HepG2 (cell line): Measurements from ENCODE around the gene LDLRAD3. TPM values are rescaled to one million over a fixed set of nuclear protein-coding genes. Genes with fewer than 3 reads are reported as not detected.

Experiments
- ATAC-seq: fragments of 200-7000 bp; cut with Tn5 transposase; 3 replicates; pipeline ENCODE4 v1.9.1; 2020; ENCODE audit warnings: mild to moderate bottlenecking, moderate library complexity
- BruUV-seq: library from RNA; stranded (reverse); fragments of 400-500 nt; replicated peaks from 2 replicates; lab custom pipeline; 2021; lab: Mats Ljungman, UMichigan
- CTCF ChIA-PET: fragments of 300-600 bp; formaldehyde crosslinking; extraction: SDS; loops from one replicate; lab custom pipeline; 2021; ENCODE audit warnings: low total read pairs, inconsistent platforms, low intra/inter-chr PET ratio; lab: Yijun Ruan, JAX
- POLR2A ChIA-PET: fragments of 350-600 bp; sonication (Branson Sonifier 250); formaldehyde crosslinking; loops from one replicate; lab custom pipeline; 2020; ENCODE audit warnings: antibody characterized with exemption, inconsistent platforms; lab: Yijun Ruan, JAX
- DNase-seq: peaks from one replicate; pipeline ENCODE4 v3.0.0-alpha.2; 2015; ENCODE audit warnings: low spot score
- FAIRE-seq: peaks from 3 replicates; lab custom pipeline; 2011; peaks lifted over from hg19 to GRCh38; lab: Jason Lieb, UNC
- H2AFZ ChIP-seq: one replicate; pipeline ENCODE4 v1.6.1; 2011; ENCODE audit warnings: low read length, inconsistent platforms
- H3K27ac ChIP-seq: fragments of 300-600 bp; 3 replicates; pipeline ENCODE4 v1.8.0; 2011; ENCODE audit warnings: mixed run types, mild to moderate bottlenecking, mixed read lengths, low read length, inconsistent platforms; ENCODE audit not compliant: insufficient read depth; ENCODE audit errors: extremely low read length
- H3K27me3 ChIP-seq, 2 experiments: fragments of 200-600 bp in 1 of 2; 2 replicates in 1 of 2; 3 replicates in 1 of 2; pipeline versions ENCODE4 v1.6.0 to v1.8.0; 2011; ENCODE audit warnings: low read length in 2 of 2, mild to moderate bottlenecking in 2 of 2, moderate library complexity in 2 of 2, inconsistent platforms in 1 of 2; ENCODE audit not compliant: insufficient read depth in 2 of 2, control insufficient read depth in 1 of 2
- H3K36me3 ChIP-seq, 2 experiments: fragments of 200-600 bp in 1 of 2; replicated peaks in 1 of 2; 2 replicates in 1 of 2; 3 replicates in 1 of 2; pipeline versions ENCODE4 v1.5.1 to v1.8.0; 2011; ENCODE audit warnings: low read length in 2 of 2, inconsistent platforms in 1 of 2; ENCODE audit not compliant: insufficient read depth in 2 of 2, control insufficient read depth in 1 of 2
- H3K4me1 ChIP-seq: 2 replicates; pipeline ENCODE4 v1.5.1; 2012; ENCODE audit warnings: low read length, inconsistent platforms; ENCODE audit not compliant: insufficient read depth
- H3K4me2 ChIP-seq: 2 replicates; pipeline ENCODE4 v1.6.0; 2011; ENCODE audit warnings: low read depth, low read length, inconsistent platforms
- H3K4me3 ChIP-seq, 3 experiments: fragments of 200-600 bp in 1 of 3; sonication (generic), shearing (Covaris generic) in 1 of 3; replicated peaks in 1 of 3; 2 replicates each; pipeline ENCODE4 v1.5.1; 2011 to 2016; ENCODE audit warnings: low read length in 3 of 3, inconsistent platforms in 2 of 3, low read depth in 2 of 3, mild to moderate bottlenecking in 2 of 3, control low read depth in 1 of 3, mixed read lengths in 1 of 3; ENCODE audit not compliant: insufficient read depth in 1 of 3
- H3K79me2 ChIP-seq: one replicate; pipeline ENCODE4 v1.6.1; 2011; ENCODE audit warnings: low read length, inconsistent platforms; ENCODE audit not compliant: insufficient read depth
- H3K9ac ChIP-seq: 2 replicates; pipeline ENCODE4 v1.6.0; 2011; ENCODE audit warnings: mild to moderate bottlenecking, low read depth, low read length, inconsistent platforms; ENCODE audit not compliant: insufficient read depth
- H3K9me3 ChIP-seq: 2 replicates; pipeline ENCODE4 v1.5.1; 2012; ENCODE audit warnings: mild to moderate bottlenecking, low read length
- H4K20me1 ChIP-seq: 2 replicates; pipeline ENCODE4 v1.6.0; 2011; ENCODE audit warnings: inconsistent platforms, mild to moderate bottlenecking, low read length, moderate library complexity; ENCODE audit not compliant: insufficient read depth
- BRF2 ChIP-seq: sonication (generic); formaldehyde crosslinking; IDR thresholded peaks from 2 replicates; pipeline ENCODE4 v1.8.1; 2022; ENCODE audit warnings: mild to moderate bottlenecking, missing genetic modification reagents
- FOXO4 ChIP-seq: sonication (generic); formaldehyde crosslinking; conservative IDR thresholded peaks from 2 replicates; pipeline ENCODE4 v1.8.1; 2023; ENCODE audit warnings: missing genetic modification reagents
- KDM4B ChIP-seq: sonication (generic); formaldehyde crosslinking; IDR thresholded peaks from 2 replicates; pipeline ENCODE4 v1.4.0; 2020; ENCODE audit warnings: missing genetic modification reagents
- MAFK ChIP-seq, 2 experiments: IDR thresholded peaks in 1 of 2; conservative IDR thresholded peaks in 1 of 2; 2 replicates each; pipeline ENCODE4 v1.6.1; 2011; ENCODE audit warnings: improper control_type of control experiment in 2 of 2, low read length in 2 of 2
- SRSF1 ChIP-seq: fragments of 200-400 bp; formaldehyde crosslinking; optimal IDR thresholded peaks from 2 replicates; pipeline ENCODE3; 2017; ENCODE audit warnings: mild to moderate bottlenecking, low read depth, low read length, moderate library complexity
- TFE3 ChIP-seq: IDR thresholded peaks from 2 replicates; pipeline ENCODE4 v1.6.1; 2016
- TRIM24 ChIP-seq: sonication (generic); formaldehyde crosslinking; IDR thresholded peaks from 2 replicates; pipeline ENCODE4 v1.8.0; 2022; ENCODE audit warnings: mild to moderate bottlenecking, missing genetic modification reagents
- ZBTB46 ChIP-seq: sonication (generic); formaldehyde crosslinking; IDR thresholded peaks from 2 replicates; pipeline ENCODE4 v1.4.0; 2020; ENCODE audit warnings: mild to moderate bottlenecking, missing genetic modification reagents, borderline replicate concordance
- ZNF138 ChIP-seq: sonication (generic); formaldehyde crosslinking; IDR thresholded peaks from 2 replicates; pipeline ENCODE4 v1.5.0; 2020; ENCODE audit warnings: mild to moderate bottlenecking, low read depth, missing genetic modification reagents
- ZNF337 ChIP-seq: sonication (generic); formaldehyde crosslinking; IDR thresholded peaks from 2 replicates; pipeline ENCODE4 v1.5.1; 2020; ENCODE audit warnings: missing genetic modification reagents, low read depth, mild to moderate bottlenecking, borderline replicate concordance
- ZNF382 ChIP-seq: sonication (generic); formaldehyde crosslinking; IDR thresholded peaks from 2 replicates; pipeline ENCODE4 v1.5.0; 2020; ENCODE audit warnings: missing genetic modification reagents, mild to moderate bottlenecking, borderline replicate concordance
- WGBS: methylation state at CpG from one replicate; pipeline ENCODE4 v1.1.6; 2017; ENCODE audit warnings: low lambda C conversion rate; 5-methylcytosine and 5-hydroxymethylcytosine counted together
- in situ Hi-C: cut with HindIII; loops from 2 replicates; pipeline ENCODE4 v1.10.0; 2017; ENCODE audit warnings: low pct_unique_long_range_greater_than_20kb; ENCODE audit not compliant: extremely low pct_ligation_motif_present
- intact Hi-C: fragments of 100-400 bp; cut with micrococcal nuclease; formaldehyde crosslinking; loops from one replicate; pipeline ENCODE4 v1.10.0; 2022; ENCODE audit not compliant: unreplicated experiment
- polyA plus RNA-seq, 8 experiments: library from polyadenylated mRNA; depleted of rRNA in 3 of 8; stranded (reverse) in 7 of 8; unstranded in 1 of 8; fragments of >200 nt; fragmentation: Illumina TruSeq in 4 of 8; extraction: Trizol in 4 of 8; gene quantifications; 2 replicates each; pipeline versions ENCODE4 v1.2.1 to v1.2.3, GENCODE V29; 2011 to 2016; ENCODE audit warnings: low read depth in 4 of 8, missing spikeins in 1 of 8, mixed read lengths in 1 of 8; ENCODE audit not compliant: insufficient read depth in 1 of 8
- total RNA-seq, 5 experiments: library from RNA; depleted of rRNA; stranded (reverse); fragments of >200 nt; fragmentation: Illumina TruSeq; extraction: Trizol; gene quantifications; 2 replicates each; pipeline ENCODE4 v1.2.3, GENCODE V29; 2016; ENCODE audit warnings: low read depth in 1 of 5

Gene LDLRAD3
- total and polyA plus RNA-seq, 2 of the 13 experiments (the other 11 are each of a cell fraction or from before 2014, with no cell fraction given): 0.50 to 0.60 TPM

- Histone ChIP-seq H3K4me1 (no peaks in the 10 kb centered on the region), H3K79me2 (no peaks in the 10 kb centered on the region), H3K9me3 (no peaks in the 10 kb centered on the region), H3K27me3 (0 out of 5 replicates have a peak, but pooled peaks cover 0 to 3% of the 10 kb centered on the region in 2 experiments), H3K4me2 (no peak overlapping the region), H2AFZ (no peak overlapping the region), H3K36me3 (no peaks in the 10 kb centered on the region), H3K27ac (no peak overlapping the region), H3K9ac (no peak overlapping the region), H3K4me3 (no peak overlapping the region), H4K20me1 (no peaks in the 10 kb centered on the region)
- intact Hi-C loops: no loop called here
- ChIA-PET CTCF (no interaction called here), POLR2A (no interaction called here)
- 26% methylated on average over 8 of the region's 8 CpGs for WGBS
- ATAC-seq (no peak), FAIRE-seq (no peak), DNase-seq (no peak)
- BruUV-seq: no TSS peak
- in situ Hi-C loops: no loop called here
- peak in 1 of 2 experiments; percentile 35; a peak in 1 of 4 replicates for TF ChIP-seq MAFK (conservative IDR thresholded peaks at IDR 0.05 in 1 of 2, IDR thresholded peaks at IDR 0.05 in 1 of 2; ENCODE audit: low read length in 2 of 2)
- TF ChIP-seq ZNF337 (CRISPR knock-in tag): no peak
- TF ChIP-seq TRIM24: no peak
- TF ChIP-seq ZBTB46 (CRISPR knock-in tag): no peak
Measured at GRCh38 chr11:36155124-36155561, 211.3 kb downstream of the LDLRAD3 start.

- Histone ChIP-seq H3K9me3 (no peaks in the 10 kb centered on the region), H4K20me1 (no peaks in the 10 kb centered on the region), H3K9ac (no peak overlapping the region), H3K79me2 (no peaks in the 10 kb centered on the region), H3K36me3 (no peaks in the 10 kb centered on the region), H3K27me3 (0 out of 5 replicates have a peak, but pooled peaks cover 0 to 3% of the 10 kb centered on the region in 2 experiments), H3K4me2 (no peak overlapping the region), H2AFZ (no peak overlapping the region), H3K4me3 (no peak overlapping the region), H3K27ac (no peak overlapping the region), H3K4me1 (no peaks in the 10 kb centered on the region)
- 49% methylated on average over 6 of the region's 6 CpGs for WGBS
- POLR2A ChIA-PET: no interaction called here
- CTCF ChIA-PET: no interaction called here
- in situ Hi-C loops: no loop called here
- ATAC-seq (no peak), DNase-seq (no peak), FAIRE-seq (no peak)
- BruUV-seq: no TSS peak
- intact Hi-C loops: no loop called here
- TF ChIP-seq ZNF138 (no peak), BRF2 (CRISPR knock-in tag) (no peak), SRSF1 (no peak), TFE3 (no peak), FOXO4 (CRISPR knock-in tag) (no peak), ZNF382 (no peak), KDM4B (no peak)
Measured at GRCh38 chr11:36155770-36156160, 211.9 kb downstream of the LDLRAD3 start.
